ENCODE results near the gene MYCL. TPM values are rescaled to one million over a fixed set of nuclear protein-coding genes. Genes with fewer than 3 reads are reported as not detected.

The MYCL gene
- total and polyA plus RNA-seq, 2 of the 13 experiments (the other 11 are each of a cell fraction or from before 2014, with no cell fraction given): 0.31 to 1.7 TPM

- TF ChIP-seq KDM6A (CRISPR knock-in tag; IDR thresholded peaks at IDR 0.05; ENCODE audit: low read depth): no peak
- TF ChIP-seq ZBTB33 (CRISPR knock-in tag; IDR thresholded peaks at IDR 0.05): no peak
- no peak for TF ChIP-seq BCLAF1 (IDR thresholded peaks at IDR 0.05)
- no peak for TF ChIP-seq ARHGAP35 (CRISPR knock-in tag; IDR thresholded peaks at IDR 0.05; ENCODE audit: borderline replicate concordance)
These were observed 25.8 kb upstream of the MYCL start (continued) for GRCh38 chr1:39927538-39927937.

- ATAC-seq: peak; percentile 50; the same call in 2 of the 3 replicates
- in situ Hi-C loops (cut with HindIII; ENCODE audit: extremely low pct_ligation_motif_present, low pct_unique_long_range_greater_than_20kb): loop anchor here (10.0 kb wide), 1 partner anchor 108 kb away; no protein-coding TSS in a partner anchor
- no peak overlapping the region for H3K9ac ChIP-seq (ENCODE audit: insufficient read depth, low read depth, low read length)
- peak overlapping the region; percentile 44; the same call in 1 of the 2 replicates for H3K4me2 ChIP-seq (ENCODE audit: low read depth, low read length)
- H3K27me3 ChIP-seq (ENCODE audit: control insufficient read depth in 1 of 2, insufficient read depth in 2 of 2, low read length in 2 of 2): peaks cover 3 to 7% of the 10 kb centered on the region in 2 experiments; a peak in 4 of 5 replicates
- H3K9me3 ChIP-seq (ENCODE audit: low read length): no peaks in the 10 kb centered on the region
- DNase-seq (ENCODE audit: low spot score): no peak
- POLR2A ChIA-PET: no interaction called here
- 0% methylated on average over 4 of the region's 6 CpGs for WGBS (ENCODE audit: low lambda C conversion rate)
- H3K4me1 ChIP-seq (ENCODE audit: insufficient read depth, low read length): peaks cover 16% of the 10 kb centered on the region
- no TSS peak for BruUV-seq (replicated peaks)
- no peak for FAIRE-seq
- H4K20me1 ChIP-seq (ENCODE audit: insufficient read depth, low read length): no peaks in the 10 kb centered on the region
- no peaks in the 10 kb centered on the region for H3K36me3 ChIP-seq (replicated peaks in 1 of 2; ENCODE audit: control insufficient read depth in 1 of 2, insufficient read depth in 2 of 2, low read length in 2 of 2)
- H2AFZ ChIP-seq (ENCODE audit: low read length): no peak overlapping the region
- H3K4me3 ChIP-seq (replicated peaks in 1 of 3; ENCODE audit: insufficient read depth in 1 of 3, low read depth in 2 of 3, low read length in 3 of 3): no peak overlapping the region
- H3K79me2 ChIP-seq (ENCODE audit: insufficient read depth, low read length): no peaks in the 10 kb centered on the region
- intact Hi-C loops (cut with micrococcal nuclease; ENCODE audit: unreplicated experiment): no loop called here
- CTCF ChIA-PET (ENCODE audit: low intra/inter-chr PET ratio, low total read pairs): no interaction called here
- no peak overlapping the region for H3K27ac ChIP-seq (ENCODE audit: extremely low read length, insufficient read depth, low read length)
- TF ChIP-seq SOX6 (IDR thresholded peaks at IDR 0.05) (no peak), SOX6 (CRISPR knock-in tag; IDR thresholded peaks at IDR 0.05) (no peak), JUND (CRISPR knock-in tag; IDR thresholded peaks at IDR 0.05) (no peak), ATF2 (CRISPR knock-in tag; IDR thresholded peaks at IDR 0.05) (no peak), FOXK2 (IDR thresholded peaks at IDR 0.05) (no peak), EED (CRISPR knock-in tag; IDR thresholded peaks at IDR 0.05) (no peak), ARHGAP35 (CRISPR knock-in tag; IDR thresholded peaks at IDR 0.05; ENCODE audit: borderline replicate concordance) (no peak), ZNF761 (CRISPR knock-in tag; conservative IDR thresholded peaks at IDR 0.05) (no peak), STAT5B (CRISPR knock-in tag; IDR thresholded peaks at IDR 0.05) (no peak), ZNF713 (CRISPR knock-in tag; IDR thresholded peaks at IDR 0.05) (no peak), ZNF629 (CRISPR knock-in tag; conservative IDR thresholded peaks at IDR 0.05) (no peak), CENPX (CRISPR knock-in tag; IDR thresholded peaks at IDR 0.05) (no peak), ARNT (IDR thresholded peaks at IDR 0.05) (no peak)
- TF ChIP-seq, protein P1, sequence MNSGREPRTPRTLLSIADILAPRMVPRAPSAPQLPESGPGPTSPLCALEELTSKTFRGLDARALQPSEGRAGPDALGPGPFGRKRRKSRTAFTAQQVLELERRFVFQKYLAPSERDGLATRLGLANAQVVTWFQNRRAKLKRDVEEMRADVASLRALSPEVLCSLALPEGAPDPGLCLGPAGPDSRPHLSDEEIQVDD (CRISPR knock-in tag; IDR thresholded peaks at IDR 0.05; ENCODE audit: borderline replicate concordance): no peak
These were observed 25.1 kb upstream of the MYCL start for GRCh38 chr1:39926820-39927219.
